OCI-LY1 (cell line): ENCODE data around the gene ABHD4.

ENCODE experiments used
- H2AFZ ChIP-seq: fragments of 200-600 bp; sonication (generic), shearing (Covaris generic); 2 replicates; pipeline ENCODE4 v1.6.0; 2014; ENCODE audit warnings: antibody characterized with exemption, mild to moderate bottlenecking, low read length
- H3F3A ChIP-seq: fragments of 200-600 bp; sonication (generic), shearing (Covaris generic); 2 replicates; pipeline ENCODE4 v1.6.0; 2014; ENCODE audit warnings: mild to moderate bottlenecking, antibody characterized with exemption, low read length, moderate library complexity; ENCODE audit not compliant: insufficient read depth
- H3K27ac ChIP-seq: fragments of 200-600 bp; sonication (generic); 2 replicates; pipeline ENCODE4 v1.5.1; 2014; ENCODE audit warnings: low read length, mixed run types, mild to moderate bottlenecking, low read depth; ENCODE audit not compliant: poor library complexity, severe bottlenecking
- H3K27me3 ChIP-seq: fragments of 200-600 bp; sonication (generic); 2 replicates; pipeline ENCODE4 v1.6.0; 2014; ENCODE audit warnings: antibody characterized with exemption, mild to moderate bottlenecking, low read length, moderate library complexity; ENCODE audit not compliant: insufficient read depth
- H3K36me3 ChIP-seq: fragments of 200-600 bp; sonication (generic); 2 replicates; pipeline ENCODE4 v1.6.1; 2014; ENCODE audit warnings: mild to moderate bottlenecking, antibody characterized with exemption, low read length, moderate library complexity, mixed read lengths; ENCODE audit not compliant: insufficient read depth
- H3K4me1 ChIP-seq: fragments of 200-600 bp; sonication (generic); 2 replicates; pipeline ENCODE4 v1.5.1; 2014; ENCODE audit warnings: mild to moderate bottlenecking, low read length, moderate library complexity; ENCODE audit not compliant: insufficient read depth, severe bottlenecking
- H3K4me2 ChIP-seq: fragments of 200-600 bp; sonication (generic), shearing (Covaris generic); 2 replicates; pipeline ENCODE4 v1.6.1; 2014; ENCODE audit warnings: low read length
- H3K4me3 ChIP-seq: fragments of 200-600 bp; sonication (generic); 2 replicates; pipeline ENCODE4 v1.5.1; 2014; ENCODE audit warnings: low read length, low read depth, mild to moderate bottlenecking, mixed read lengths; ENCODE audit not compliant: poor library complexity, severe bottlenecking
- H3K79me2 ChIP-seq: fragments of 200-600 bp; shearing (Covaris generic); 2 replicates; pipeline ENCODE4 v1.6.1; 2016; ENCODE audit warnings: mixed run types, low read length, mixed read lengths; ENCODE audit not compliant: insufficient read depth
- H3K9ac ChIP-seq: fragments of 200-600 bp; sonication (generic), shearing (Covaris generic); 2 replicates; pipeline ENCODE4 v1.6.1; 2014; ENCODE audit warnings: mild to moderate bottlenecking, low read length, mixed read lengths
- H3K9me2 ChIP-seq: fragments of 200-600 bp; sonication (generic), shearing (Covaris generic); 2 replicates; pipeline ENCODE4 v1.6.1; 2014; ENCODE audit warnings: low read depth, mild to moderate bottlenecking, low read length, mixed read lengths
- H3K9me3 ChIP-seq: fragments of 200-600 bp; shearing (Covaris generic); 2 replicates; pipeline ENCODE4 v1.6.1; 2014; ENCODE audit warnings: low read length, mixed read lengths
- H4K20me1 ChIP-seq: fragments of 200-600 bp; sonication (generic), shearing (Covaris generic); 2 replicates; pipeline ENCODE4 v1.6.0; 2016; ENCODE audit warnings: mild to moderate bottlenecking, low read length; ENCODE audit not compliant: insufficient read depth
- CTCF ChIP-seq: fragments of 200-600 bp; sonication (generic), shearing (Covaris generic); IDR thresholded peaks from 2 replicates; pipeline ENCODE4 v1.5.1; 2017; ENCODE audit warnings: mild to moderate bottlenecking, antibody characterized with exemption, low read length, moderate library complexity, mixed read lengths
- EZH2 ChIP-seq: fragments of 200-600 bp; sonication (generic), shearing (Covaris generic); IDR thresholded peaks from 2 replicates; pipeline ENCODE4 v1.8.0; 2017; ENCODE audit warnings: borderline replicate concordance, mixed run types, mild to moderate bottlenecking, antibody characterized with exemption, low read length, moderate library complexity, mixed read lengths

ABHD4 gene

GRCh38 chr14:22601996-22602395, 3.9 kb downstream of the ABHD4 start:
- H3K9ac ChIP-seq: no peak overlapping the region
- H3K4me2 ChIP-seq: no peak overlapping the region
- no peaks in the 10 kb centered on the region for H3K79me2 ChIP-seq
- H3F3A ChIP-seq: no peaks in the 10 kb centered on the region
- H4K20me1 ChIP-seq: no peaks in the 10 kb centered on the region
- no peaks in the 10 kb centered on the region for H3K9me2 ChIP-seq
- peaks cover 28% of the 10 kb centered on the region; the same call in 1 of the 2 replicates for H3K36me3 ChIP-seq
- TF ChIP-seq CTCF: no peak
- no peak for TF ChIP-seq EZH2
- no peaks in the 10 kb centered on the region for H3K9me3 ChIP-seq
- H3K27ac ChIP-seq: no peak overlapping the region
- H3K27me3 ChIP-seq: no peaks in the 10 kb centered on the region
- H2AFZ ChIP-seq: no peak overlapping the region
- peaks cover 26% of the 10 kb centered on the region for H3K4me1 ChIP-seq
- no peak overlapping the region for H3K4me3 ChIP-seq

GRCh38 chr14:22602862-22603261, 4.8 kb downstream of the ABHD4 start:
- Histone ChIP-seq H3K27me3 (no peaks in the 10 kb centered on the region), H3K9ac (no peak overlapping the region), H3F3A (no peaks in the 10 kb centered on the region), H3K79me2 (no peaks in the 10 kb centered on the region), H3K27ac (no peak overlapping the region), H3K36me3 (peaks cover 37% of the 10 kb centered on the region; the same call in 1 of the 2 replicates), H3K4me2 (no peak overlapping the region), H2AFZ (no peak overlapping the region), H3K4me3 (no peak overlapping the region), H3K9me3 (no peaks in the 10 kb centered on the region), H3K4me1 (peaks cover 20% of the 10 kb centered on the region), H4K20me1 (no peaks in the 10 kb centered on the region), H3K9me2 (no peaks in the 10 kb centered on the region)
- TF ChIP-seq EZH2: no peak
- TF ChIP-seq CTCF: no peak

- H3K9me3 ChIP-seq: no peaks in the 10 kb centered on the region
- no peak overlapping the region for H2AFZ ChIP-seq
- no peaks in the 10 kb centered on the region for H3K9me2 ChIP-seq
- H3K79me2 ChIP-seq: no peaks in the 10 kb centered on the region
- H3K9ac ChIP-seq: no peak overlapping the region
- H3K4me1 ChIP-seq: no peaks in the 10 kb centered on the region
- H3K27me3 ChIP-seq: no peaks in the 10 kb centered on the region
- no peak overlapping the region for H3K4me3 ChIP-seq
- no peak overlapping the region for H3K4me2 ChIP-seq
- peaks cover 55% of the 10 kb centered on the region; the same call in 1 of the 2 replicates for H3K36me3 ChIP-seq
- no peak overlapping the region for H3K27ac ChIP-seq
- H3F3A ChIP-seq: no peaks in the 10 kb centered on the region
- TF ChIP-seq EZH2 (no peak), CTCF (no peak)
- H4K20me1 ChIP-seq: no peaks in the 10 kb centered on the region
Observed at GRCh38 chr14:22606380-22606779, 8.3 kb downstream of the ABHD4 start.
